SW 1271 (cell line): ENCODE results near the gene NDOR1.
A peak's percentile ranks its signal among the peaks of the same experiment; 100 is the strongest.

Experiments
- DNase-seq, 2 experiments: peaks; one replicate each; lab custom pipeline; 2025; lab: John Stamatoyannopoulos, UW

The NDOR1 gene

GRCh38 chr9:137167747-137168572, 37.5 kb upstream of the NDOR1 start:
- DNase-seq, result peak in 1 of 2 experiments; percentile 27

GRCh38 chr9:137168573-137168903, 37.0 kb upstream of the NDOR1 start:
- no peak for DNase-seq

GRCh38 chr9:137168904-137169856, 36.3 kb upstream of the NDOR1 start:
- peak in 1 of 2 experiments; percentile 64 for DNase-seq

GRCh38 chr9:137169896-137170358, 35.6 kb upstream of the NDOR1 start, which contains the start of gene LRRC26:
Gene LRRC26 (minus strand): TSS chr9:137170051. CDS start chr9:137169943, 108 bp downstream.
- DNase-seq, result no peak

- DNase-seq, result no peak
Observed at GRCh38 chr9:137170486-137171148, 34.9 kb upstream of the NDOR1 start.

- no peak for DNase-seq
Observed at GRCh38 chr9:137171149-137171900, 34.2 kb upstream of the NDOR1 start.

- no peak for DNase-seq
Observed at GRCh38 chr9:137172901-137173795, 32.4 kb upstream of the NDOR1 start.

- DNase-seq, result no peak
Observed at GRCh38 chr9:137173796-137174664, 31.5 kb upstream of the NDOR1 start.

- no peak for DNase-seq
Observed at GRCh38 chr9:137174722-137175293, 30.7 kb upstream of the NDOR1 start.

- no peak for DNase-seq
Observed at GRCh38 chr9:137175345-137175961, 30.0 kb upstream of the NDOR1 start.

GRCh38 chr9:137176302-137177182, 29.0 kb upstream of the NDOR1 start:
- DNase-seq, result peak in 1 of 2 experiments; percentile 56

GRCh38 chr9:137178201-137178938, 27.1 kb upstream of the NDOR1 start:
- DNase-seq, result no peak

GRCh38 chr9:137178939-137179630, 26.4 kb upstream of the NDOR1 start:
- DNase-seq, result no peak

- DNase-seq, result no peak
Observed at GRCh38 chr9:137179761-137180160, 25.7 kb upstream of the NDOR1 start.

- DNase-seq, result no peak
Observed at GRCh38 chr9:137180491-137180890, 25.0 kb upstream of the NDOR1 start.

GRCh38 chr9:137181680-137182079, 23.8 kb upstream of the NDOR1 start:
- no peak for DNase-seq
